Natural killer cell treated with Interleukin-12 subunit alpha and Interleukin-12 subunit beta and Interleukin-15 and Interleukin-18, amount 100 ng/mL, for 72 hours (primary cell): ENCODE data around the gene HS6ST2. TPM values are rescaled to one million over a fixed set of nuclear protein-coding genes. Genes with fewer than 3 reads are reported as not detected.
A peak's percentile ranks its signal among the peaks of the same experiment; 100 is the strongest.

ENCODE experiments used
- ATAC-seq, 2 donors: fragments of 150-1000 bp; cut with Tn5 transposase in 1 of 2; sonication (Bioruptor Pico), chemical (Tn5 transposase) in 1 of 2; 2 replicates each; pipeline ENCODE4 v1.10.0; 2021
- DNase-seq: peaks from one replicate; pipeline ENCODE4 v3.0.0; 2022; ENCODE audit warnings: low spot score
- H3K27ac Mint-ChIP-seq, 2 donors: 1 replicate in 1 of 2; 2 replicates in 1 of 2; pipeline ENCODE4 v1.8.0; 2022; ENCODE audit warnings: mixed read lengths in 2 of 2, mild to moderate bottlenecking in 1 of 2, moderate library complexity in 1 of 2
- H3K27me3 Mint-ChIP-seq, 2 donors: 1 replicate in 1 of 2; 2 replicates in 1 of 2; pipeline ENCODE4 v1.8.0; 2022; ENCODE audit warnings: mixed read lengths in 2 of 2
- H3K36me3 Mint-ChIP-seq: one replicate; pipeline ENCODE4 v1.8.0; 2022; ENCODE audit warnings: mixed read lengths
- H3K4me1 Mint-ChIP-seq, 2 donors: 1 replicate in 1 of 2; 2 replicates in 1 of 2; pipeline ENCODE4 v1.8.0; 2022; ENCODE audit warnings: low read depth in 2 of 2, mixed read lengths in 2 of 2, mild to moderate bottlenecking in 1 of 2
- H3K4me3 Mint-ChIP-seq: one replicate; pipeline ENCODE4 v1.8.0; 2022; ENCODE audit warnings: mixed read lengths
- H3K9me3 Mint-ChIP-seq: 2 replicates; pipeline ENCODE4 v1.8.0; 2022; ENCODE audit warnings: mixed read lengths
- total RNA-seq, 2 donors: library from RNA; stranded (reverse); gene quantifications; one replicate each; pipeline ENCODE4 v1.2.3, GENCODE V29; 2022

Gene HS6ST2
- total RNA-seq, 2 donors from 2014 or later = 0.36 to 0.89 TPM

DNA sequence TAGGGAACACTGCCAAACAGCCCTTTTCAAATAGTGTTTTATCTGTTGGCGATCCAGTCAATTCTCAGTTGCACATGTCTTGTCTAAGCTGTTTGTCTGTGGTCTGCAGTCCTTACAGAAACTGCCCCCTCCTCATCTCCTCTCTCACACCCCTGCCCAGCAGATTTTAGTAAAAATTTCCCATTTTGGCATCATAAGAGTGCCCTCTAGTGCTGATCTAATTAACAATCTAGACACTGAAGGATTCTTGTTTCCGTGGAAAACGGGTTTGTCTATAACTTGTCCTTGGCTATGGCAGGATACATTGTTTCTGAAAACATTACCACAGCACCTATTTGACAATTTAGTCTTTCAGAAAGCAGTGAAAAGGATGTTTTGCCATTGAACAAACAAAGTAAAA lies 242.4 kb downstream of the HS6ST2 start:
- no peak overlapping the region for H3K27ac Mint-ChIP-seq
- peaks cover 7% of the 10 kb centered on the region for H3K36me3 Mint-ChIP-seq
- H3K27me3 Mint-ChIP-seq = peaks cover 0 to 18% of the 10 kb centered on the region in 2 donors
- H3K9me3 Mint-ChIP-seq = no peaks in the 10 kb centered on the region
- no peak overlapping the region for H3K4me3 Mint-ChIP-seq
- no peak for ATAC-seq
- peaks cover 3 to 5% of the 10 kb centered on the region in 2 donors for H3K4me1 Mint-ChIP-seq
- no peak for DNase-seq

DNA sequence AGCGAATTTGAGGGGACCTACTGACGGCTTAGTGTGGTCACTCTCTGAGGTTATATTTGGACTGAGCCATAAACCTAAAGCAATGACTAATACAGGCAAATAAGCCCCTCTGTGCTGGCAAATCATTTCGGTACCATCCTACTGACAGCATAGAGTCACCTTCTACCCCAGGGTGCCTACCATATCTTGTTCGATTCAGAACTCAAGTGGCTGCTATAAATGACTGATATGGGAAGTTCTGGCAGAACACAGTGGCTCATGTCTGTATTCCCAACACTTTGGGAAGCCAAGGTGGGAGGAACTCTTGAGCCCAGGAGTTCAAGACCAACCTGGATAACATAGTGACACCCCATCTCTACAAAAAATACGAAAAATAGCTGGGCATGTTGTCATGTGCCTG lies 243.5 kb downstream of the HS6ST2 start:
- no peak overlapping the region for H3K27ac Mint-ChIP-seq
- no peaks in the 10 kb centered on the region for H3K36me3 Mint-ChIP-seq
- ATAC-seq (no peak), DNase-seq (no peak)
- H3K4me3 Mint-ChIP-seq = no peak overlapping the region
- H3K4me1 Mint-ChIP-seq = peaks cover 5 to 7% of the 10 kb centered on the region in 2 donors
- H3K27me3 Mint-ChIP-seq = peaks cover 0 to 13% of the 10 kb centered on the region in 2 donors
- H3K9me3 Mint-ChIP-seq = no peaks in the 10 kb centered on the region

DNA sequence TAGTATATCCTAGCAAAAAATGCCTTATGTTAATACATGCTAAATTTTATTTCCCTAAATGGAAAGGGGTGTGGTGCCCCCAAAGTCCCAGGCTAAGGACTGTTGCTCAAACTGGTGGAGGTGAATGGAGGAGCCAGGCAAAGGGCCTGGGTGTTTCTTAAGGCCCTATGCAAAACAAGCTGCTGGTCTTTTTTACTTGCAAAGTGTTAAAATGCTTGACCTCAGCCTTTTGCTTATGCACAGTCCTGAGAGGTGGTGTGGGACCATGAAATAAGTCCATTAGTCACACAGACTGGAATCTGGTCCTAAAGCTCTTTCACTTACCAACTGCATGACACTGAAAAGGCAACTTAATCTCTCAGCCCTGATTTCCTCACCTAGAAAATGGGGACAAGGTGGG lies 246.1 kb downstream of the HS6ST2 start:
- H3K4me1 Mint-ChIP-seq = peaks cover 5 to 7% of the 10 kb centered on the region in 2 donors
- H3K9me3 Mint-ChIP-seq = no peaks in the 10 kb centered on the region
- DNase-seq (no peak), ATAC-seq (no peak)
- H3K27me3 Mint-ChIP-seq = peaks cover 0 to 11% of the 10 kb centered on the region in 2 donors
- peak overlapping the region; percentile 20 for H3K4me3 Mint-ChIP-seq
- no peaks in the 10 kb centered on the region for H3K36me3 Mint-ChIP-seq
- H3K27ac Mint-ChIP-seq = no peak overlapping the region

DNA sequence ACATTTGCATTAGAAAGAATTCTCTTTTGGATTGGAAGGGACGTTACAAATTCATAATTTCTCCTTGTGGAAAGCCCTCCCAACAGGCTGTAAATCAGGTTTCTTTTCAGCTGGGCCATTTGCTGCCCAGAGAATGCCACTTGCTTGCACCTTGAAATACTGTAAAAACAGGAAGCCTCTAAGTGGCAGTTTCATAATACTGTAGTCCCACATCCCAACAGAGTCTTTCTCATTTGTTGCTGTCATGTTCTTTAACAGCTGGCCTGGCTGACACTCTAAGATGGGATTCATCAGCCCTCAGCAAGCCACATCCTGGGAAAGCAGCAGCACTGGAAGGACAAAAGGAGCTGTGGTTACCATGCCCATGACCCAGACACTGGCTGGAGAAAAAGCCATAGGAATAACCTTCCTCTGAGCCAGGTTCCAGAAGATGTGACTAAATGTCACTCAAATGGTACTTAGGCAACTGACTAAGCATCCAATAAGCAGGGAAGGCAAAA lies 247.7 kb downstream of the HS6ST2 start:
- Mint-ChIP-seq H3K36me3 (no peaks in the 10 kb centered on the region), H3K27ac (no peak overlapping the region), H3K4me1 (peaks cover 0 to 7% of the 10 kb centered on the region in 2 donors), H3K9me3 (no peaks in the 10 kb centered on the region), H3K27me3 (peaks cover 0 to 11% of the 10 kb centered on the region in 2 donors), H3K4me3 (no peak overlapping the region)
- no peak for DNase-seq
- no peak for ATAC-seq

DNA sequence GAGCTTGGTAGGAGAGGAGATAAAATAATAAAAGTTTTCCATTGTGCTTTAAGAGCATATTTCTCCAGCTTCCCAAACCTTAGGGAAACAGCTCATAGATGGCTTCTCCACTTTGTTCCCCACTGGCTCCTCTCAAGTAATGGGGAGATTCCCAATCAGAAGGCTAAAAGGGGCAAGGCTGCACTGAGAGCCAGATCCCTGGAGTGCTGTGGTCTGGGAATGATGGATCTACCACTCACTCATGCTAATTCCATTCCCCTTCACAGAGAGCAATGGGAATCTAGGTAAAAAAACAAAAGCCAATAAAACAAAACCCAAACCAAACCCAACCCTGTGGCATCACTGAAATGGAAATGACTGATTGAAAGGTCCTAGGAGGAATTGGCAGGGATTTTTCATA lies 249.9 kb downstream of the HS6ST2 start:
- Mint-ChIP-seq H3K9me3 (no peaks in the 10 kb centered on the region), H3K27me3 (peaks cover 0 to 13% of the 10 kb centered on the region in 2 donors), H3K36me3 (no peaks in the 10 kb centered on the region), H3K4me1 (peaks cover 0 to 4% of the 10 kb centered on the region in 2 donors), H3K27ac (no peak overlapping the region), H3K4me3 (no peak overlapping the region)
- DNase-seq (no peak), ATAC-seq (no peak)

DNA sequence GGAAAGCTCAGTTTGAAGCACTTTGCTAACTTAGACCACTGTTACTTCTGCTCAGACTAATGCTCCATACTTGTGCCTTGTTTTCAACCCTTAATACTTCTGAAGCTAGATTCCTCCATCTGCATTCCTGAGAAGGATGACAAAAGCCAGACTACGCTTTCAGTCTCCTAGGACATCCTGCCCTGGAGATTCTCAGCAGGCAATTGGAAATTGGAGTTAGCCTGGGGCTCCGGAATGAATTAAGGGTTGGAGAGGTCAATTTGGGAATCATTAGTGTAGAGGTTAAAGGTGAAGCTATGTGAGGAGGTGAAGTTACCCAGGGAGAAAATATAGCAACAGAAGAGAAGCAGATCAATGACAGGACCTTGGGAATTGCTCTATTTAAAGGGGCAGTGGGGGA lies 253.7 kb downstream of the HS6ST2 start:
- H3K27ac Mint-ChIP-seq = no peak overlapping the region
- H3K4me1 Mint-ChIP-seq = no peaks in the 10 kb centered on the region
- H3K36me3 Mint-ChIP-seq = no peaks in the 10 kb centered on the region
- peaks cover 0 to 27% of the 10 kb centered on the region in 2 donors for H3K27me3 Mint-ChIP-seq
- DNase-seq (no peak), ATAC-seq (no peak)
- no peaks in the 10 kb centered on the region for H3K9me3 Mint-ChIP-seq
- no peak overlapping the region for H3K4me3 Mint-ChIP-seq

DNA sequence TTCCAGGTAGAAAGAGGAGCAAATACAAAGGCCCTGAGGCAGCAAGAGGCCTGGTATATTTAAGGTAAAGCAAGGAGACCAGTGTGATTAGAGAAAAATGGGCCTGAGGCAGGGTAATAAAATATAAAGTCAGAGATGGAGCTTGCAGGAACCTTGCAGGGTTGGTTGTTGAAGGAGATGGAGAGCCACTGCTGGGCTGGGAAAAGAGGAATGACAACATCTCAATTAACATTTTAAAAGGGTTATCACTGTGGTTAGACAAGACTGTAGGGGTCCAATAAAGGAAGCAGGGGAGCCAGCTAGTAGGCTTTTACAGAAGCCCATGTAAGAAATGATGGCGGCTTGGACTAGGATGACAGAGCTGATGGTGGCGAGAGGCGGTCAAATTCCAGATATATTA lies 264.0 kb downstream of the HS6ST2 start:
- peaks cover 49 to 56% of the 10 kb centered on the region in 2 donors for H3K27me3 Mint-ChIP-seq
- no peak for ATAC-seq
- H3K36me3 Mint-ChIP-seq = peaks cover 6% of the 10 kb centered on the region
- peaks cover 18 to 19% of the 10 kb centered on the region in 2 donors for H3K4me1 Mint-ChIP-seq
- H3K9me3 Mint-ChIP-seq = no peaks in the 10 kb centered on the region
- H3K4me3 Mint-ChIP-seq = no peak overlapping the region
- H3K27ac Mint-ChIP-seq = peak overlapping the region in 1 of 2 donors; percentile 3
- DNase-seq = no peak

DNA sequence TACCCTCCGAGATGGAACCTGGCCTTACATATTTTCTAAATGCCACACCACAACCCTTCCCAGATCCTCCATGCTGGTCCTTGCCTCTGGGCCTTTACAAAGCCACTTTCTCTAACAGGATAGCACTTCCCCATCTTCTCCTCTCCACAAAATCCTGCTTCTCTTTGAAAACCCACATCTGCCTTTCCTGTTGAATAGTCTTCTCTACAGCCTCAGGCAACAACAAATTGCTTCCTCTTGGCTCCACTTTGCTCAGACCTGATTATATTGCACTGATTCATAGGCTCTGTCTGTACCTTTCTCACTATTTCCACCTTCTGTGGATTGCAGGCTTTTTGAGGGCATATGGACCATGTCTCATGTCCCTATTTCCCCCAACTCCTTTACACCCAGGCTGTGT lies 265.9 kb downstream of the HS6ST2 start:
- no peak for DNase-seq
- Mint-ChIP-seq H3K27ac (peak overlapping the region in 1 of 2 donors; percentile 25), H3K36me3 (peaks cover 6% of the 10 kb centered on the region), H3K27me3 (peaks cover 48 to 56% of the 10 kb centered on the region in 2 donors), H3K9me3 (no peaks in the 10 kb centered on the region), H3K4me3 (no peak overlapping the region), H3K4me1 (peaks cover 18 to 19% of the 10 kb centered on the region in 2 donors)
- ATAC-seq = no peak

DNA sequence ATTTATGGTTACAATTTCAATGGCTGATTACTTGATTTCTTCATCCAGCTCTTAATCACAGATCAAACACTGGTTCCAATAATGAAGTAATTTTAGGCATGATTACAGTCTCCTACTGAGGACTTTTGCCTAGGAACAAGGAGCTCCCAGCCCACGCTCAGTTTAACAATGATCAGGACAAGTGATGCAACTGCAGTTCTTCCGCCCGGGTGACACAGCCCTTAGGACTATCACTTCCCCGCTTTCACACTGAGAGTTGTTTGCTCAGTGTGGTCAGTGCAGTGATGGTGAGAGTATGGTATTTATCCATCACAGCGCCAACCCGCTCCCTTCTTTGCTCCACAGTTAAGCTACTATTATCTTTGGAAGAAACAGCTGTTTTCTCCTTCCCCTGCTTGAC lies 266.4 kb downstream of the HS6ST2 start:
- DNase-seq (no peak), ATAC-seq (no peak)
- Mint-ChIP-seq H3K9me3 (no peaks in the 10 kb centered on the region), H3K27ac (peak overlapping the region in 1 of 2 donors; percentile 25), H3K27me3 (peaks cover 50 to 53% of the 10 kb centered on the region in 2 donors), H3K36me3 (peaks cover 6% of the 10 kb centered on the region), H3K4me3 (no peak overlapping the region), H3K4me1 (peaks cover 18 to 19% of the 10 kb centered on the region in 2 donors)

DNA sequence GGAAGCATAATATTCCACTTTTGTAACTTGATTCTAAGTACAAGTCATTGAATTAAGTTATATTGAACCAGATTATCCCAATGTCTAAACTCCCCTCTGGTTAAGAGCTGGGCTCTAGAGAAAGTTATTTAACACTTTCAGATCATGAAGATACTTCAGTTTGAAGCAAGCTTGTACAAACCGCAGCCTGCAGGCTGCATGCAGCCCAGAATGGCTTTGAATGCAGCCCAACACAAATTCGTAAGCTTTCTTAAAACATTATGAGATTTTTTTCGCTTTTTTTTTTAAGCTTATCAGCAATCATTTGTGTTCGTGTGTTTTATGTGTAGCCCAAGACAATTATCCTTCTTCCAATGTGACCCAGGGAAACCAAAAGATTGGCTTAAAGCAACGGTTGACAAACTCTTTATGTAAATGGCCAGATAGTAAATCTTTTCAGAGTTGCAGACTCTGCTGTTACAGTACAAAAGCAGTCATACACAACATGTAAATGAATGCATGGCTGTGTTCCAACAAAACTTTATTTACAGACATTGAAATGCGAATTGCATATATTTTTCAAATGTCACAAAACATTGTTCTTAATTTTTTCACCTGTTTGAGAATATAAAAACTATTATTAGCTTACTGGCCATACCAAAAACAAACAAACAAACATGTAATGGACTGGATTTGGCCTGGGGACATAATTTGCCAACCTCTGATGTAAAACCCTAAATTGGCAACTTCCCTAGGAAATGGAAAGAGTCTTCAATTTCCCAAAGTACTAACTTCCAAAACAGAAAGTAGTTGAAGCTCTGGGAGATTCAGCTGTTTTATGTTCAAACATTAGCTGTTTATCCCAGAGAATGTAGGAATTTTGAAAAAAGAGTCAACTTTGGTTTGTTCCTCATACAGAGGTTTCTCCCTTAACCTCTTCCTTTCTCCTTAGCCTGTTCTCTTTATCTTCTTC lies 268.5 kb downstream of the HS6ST2 start:
- H3K4me3 Mint-ChIP-seq = no peak overlapping the region
- peaks cover 18 to 19% of the 10 kb centered on the region in 2 donors for H3K4me1 Mint-ChIP-seq
- no peaks in the 10 kb centered on the region for H3K9me3 Mint-ChIP-seq
- no peak for DNase-seq
- H3K27me3 Mint-ChIP-seq = peaks cover 37 to 42% of the 10 kb centered on the region in 2 donors
- no peak overlapping the region for H3K27ac Mint-ChIP-seq
- ATAC-seq = no peak
- peaks cover 6% of the 10 kb centered on the region for H3K36me3 Mint-ChIP-seq

DNA sequence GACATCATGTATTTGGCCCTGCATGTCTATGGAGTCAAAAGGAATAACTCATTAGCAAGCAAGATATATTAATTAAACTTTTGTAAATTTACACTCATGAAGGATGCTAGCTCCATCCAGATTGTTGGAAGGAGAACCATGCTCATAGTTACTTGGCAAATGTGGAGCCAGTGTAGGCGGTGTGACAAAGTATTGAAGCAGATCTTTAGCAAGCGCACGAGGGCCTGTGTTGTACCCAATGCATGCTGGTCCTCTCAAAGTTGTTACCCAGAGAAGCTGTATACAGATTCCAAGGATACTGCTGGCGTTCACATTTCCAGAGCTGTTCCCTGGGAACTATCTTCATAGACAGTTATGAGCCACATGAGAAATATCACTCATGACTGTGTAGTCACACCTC lies 273.2 kb downstream of the HS6ST2 start:
- Mint-ChIP-seq H3K4me3 (no peak overlapping the region), H3K27me3 (peaks cover 3 to 18% of the 10 kb centered on the region in 2 donors), H3K36me3 (peaks cover 3% of the 10 kb centered on the region), H3K27ac (no peak overlapping the region), H3K9me3 (no peaks in the 10 kb centered on the region), H3K4me1 (no peaks in the 10 kb centered on the region)
- ATAC-seq = no peak
- no peak for DNase-seq

DNA sequence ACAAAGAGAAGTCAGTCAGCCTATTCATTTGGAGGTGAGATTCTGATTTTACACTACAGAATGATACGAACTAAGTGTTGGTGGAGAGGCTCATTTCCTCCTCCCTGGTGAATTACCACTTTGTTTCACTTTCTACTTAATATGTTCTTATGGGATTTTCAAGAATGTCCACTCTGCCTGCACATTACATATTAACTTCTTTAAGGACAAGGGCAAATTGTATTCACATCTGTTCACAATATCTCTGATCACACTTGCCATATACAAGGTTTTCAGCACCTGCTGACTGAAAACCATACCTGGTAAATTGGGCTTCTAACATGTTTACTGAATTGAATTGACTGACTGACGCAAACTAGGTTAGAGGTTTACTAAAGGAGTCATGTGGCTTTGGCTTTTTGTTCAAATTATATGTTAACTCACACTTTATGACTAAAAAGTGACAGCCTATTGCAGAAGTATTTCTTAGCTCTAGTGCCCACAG lies 281.2 kb downstream of the HS6ST2 start:
- H3K4me3 Mint-ChIP-seq = peak overlapping the region; percentile 77
- H3K9me3 Mint-ChIP-seq = no peaks in the 10 kb centered on the region
- peaks cover 30 to 39% of the 10 kb centered on the region in 2 donors for H3K4me1 Mint-ChIP-seq
- peaks cover 0 to 13% of the 10 kb centered on the region in 2 donors for H3K27me3 Mint-ChIP-seq
- peaks cover 18% of the 10 kb centered on the region for H3K36me3 Mint-ChIP-seq
- H3K27ac Mint-ChIP-seq = peak overlapping the region; percentile 92 to 96
- ATAC-seq = peak; percentile 82 to 83
- no peak for DNase-seq

DNA sequence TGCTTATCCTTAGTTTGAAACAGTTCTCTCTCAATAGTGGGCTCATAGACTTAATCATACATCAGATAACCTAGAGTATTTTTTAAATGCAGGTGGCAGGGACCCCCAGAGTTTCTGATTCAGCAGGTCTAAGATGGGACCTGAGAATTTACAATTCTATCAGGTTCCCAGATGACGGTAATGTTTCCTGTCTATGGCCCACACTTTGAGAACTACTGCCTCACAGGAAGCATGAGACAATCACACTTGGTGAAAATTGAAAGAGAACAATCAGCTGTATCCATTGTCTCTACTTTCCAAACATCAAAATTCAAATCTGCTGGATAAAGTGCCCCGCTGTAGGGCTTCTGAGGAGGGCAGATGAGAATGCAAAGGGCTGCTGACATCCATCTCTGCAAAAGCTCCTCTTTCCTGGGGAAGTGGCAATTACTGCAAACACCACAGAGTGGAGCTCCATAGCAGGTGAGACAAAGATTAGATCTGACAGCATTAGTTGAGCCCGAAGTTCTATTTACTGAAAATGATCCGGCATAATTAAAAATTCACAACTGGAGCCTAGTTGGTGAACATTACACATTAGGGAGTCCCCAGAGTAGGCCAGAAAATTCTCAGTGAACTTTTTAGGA lies 281.8 kb downstream of the HS6ST2 start:
- Mint-ChIP-seq H3K4me1 (peaks cover 30 to 39% of the 10 kb centered on the region in 2 donors), H3K27me3 (peaks cover 0 to 11% of the 10 kb centered on the region in 2 donors), H3K36me3 (peaks cover 18% of the 10 kb centered on the region), H3K27ac (peak overlapping the region; percentile 92 to 96), H3K4me3 (peak overlapping the region; percentile 77), H3K9me3 (no peaks in the 10 kb centered on the region)
- peak; percentile 59 to 64 for ATAC-seq
- no peak for DNase-seq

DNA sequence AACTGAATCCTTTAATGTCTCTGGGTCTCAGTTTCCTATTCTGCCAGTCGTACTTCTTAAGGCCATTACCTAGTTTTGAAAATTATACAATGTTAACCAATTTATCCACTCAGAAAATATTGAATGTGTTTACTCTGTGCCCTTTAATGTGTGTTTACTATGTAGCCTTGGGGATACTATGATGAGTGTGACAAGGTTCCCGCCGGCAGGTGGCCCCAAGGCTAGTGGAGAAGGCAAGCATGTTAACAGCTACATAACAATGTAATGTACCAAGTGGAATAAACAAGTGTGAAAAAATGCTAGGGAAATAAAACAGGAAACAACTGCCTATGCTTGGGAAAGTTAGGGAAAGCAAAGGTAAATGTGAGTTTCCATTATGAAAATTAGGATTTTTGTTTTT lies 282.3 kb downstream of the HS6ST2 start:
- Mint-ChIP-seq H3K9me3 (no peaks in the 10 kb centered on the region), H3K36me3 (peaks cover 18% of the 10 kb centered on the region), H3K4me1 (peaks cover 30 to 39% of the 10 kb centered on the region in 2 donors), H3K4me3 (peak overlapping the region; percentile 77), H3K27ac (peak overlapping the region; percentile 92 to 96), H3K27me3 (peaks cover 0 to 12% of the 10 kb centered on the region in 2 donors)
- no peak for ATAC-seq
- no peak for DNase-seq
